Measurements from ENCODE around the gene SNX33. TPM values are rescaled to one million over a fixed set of nuclear protein-coding genes. Genes with fewer than 3 reads are reported as not detected.

SNX33 gene
- total and polyA plus RNA-seq, 2 of the 13 experiments (the other 11 are each of a cell fraction or from before 2014, with no cell fraction given): 11.0 to 11.6 TPM

- TF ChIP-seq MIER2 (CRISPR knock-in tag; IDR thresholded peaks at IDR 0.05) (no peak), ZSCAN22 (CRISPR knock-in tag; IDR thresholded peaks at IDR 0.05) (no peak), HMGXB3 (CRISPR knock-in tag; IDR thresholded peaks at IDR 0.05; ENCODE audit: borderline replicate concordance) (no peak), NR2C2 (CRISPR knock-in tag; IDR thresholded peaks at IDR 0.05; ENCODE audit: borderline replicate concordance) (no peak), DMAP1 (CRISPR knock-in tag; IDR thresholded peaks at IDR 0.05) (no peak), TFAP4 (IDR thresholded peaks at IDR 0.05; ENCODE audit: borderline replicate concordance, low read depth) (no peak)
These were observed 49.1 kb downstream of the SNX33 start (continued) for GRCh38 chr15:75696854-75697259.

- peaks cover 34% of the 10 kb centered on the region for H3K4me1 ChIP-seq (ENCODE audit: insufficient read depth, low read length)
- WGBS (ENCODE audit: low lambda C conversion rate): 22% methylated on average over 7 of the region's 7 CpGs
- ATAC-seq (no peak), DNase-seq (ENCODE audit: low spot score) (no peak), FAIRE-seq (no peak)
- no peaks in the 10 kb centered on the region for H3K9me3 ChIP-seq (ENCODE audit: low read length)
- H3K4me2 ChIP-seq (ENCODE audit: low read depth, low read length): no peak overlapping the region
- no peak overlapping the region for H3K27ac ChIP-seq (ENCODE audit: extremely low read length, insufficient read depth, low read length)
- no TSS peak for BruUV-seq (replicated peaks)
- H4K20me1 ChIP-seq (ENCODE audit: insufficient read depth, low read length): no peaks in the 10 kb centered on the region
- no peaks in the 10 kb centered on the region for H3K79me2 ChIP-seq (ENCODE audit: insufficient read depth, low read length)
- intact Hi-C loops (cut with micrococcal nuclease; ENCODE audit: unreplicated experiment) (no loop called here), in situ Hi-C loops (cut with HindIII; ENCODE audit: extremely low pct_ligation_motif_present, low pct_unique_long_range_greater_than_20kb) (no loop called here)
- POLR2A ChIA-PET: no interaction called here
- H3K4me3 ChIP-seq (replicated peaks in 1 of 3; ENCODE audit: insufficient read depth in 1 of 3, low read depth in 2 of 3, low read length in 3 of 3): no peak overlapping the region
- peaks cover 11 to 60% of the 10 kb centered on the region in 2 experiments; a peak in 3 of 5 replicates for H3K27me3 ChIP-seq (ENCODE audit: control insufficient read depth in 1 of 2, insufficient read depth in 2 of 2, low read length in 2 of 2)
- H3K9ac ChIP-seq (ENCODE audit: insufficient read depth, low read depth, low read length): no peak overlapping the region
- CTCF ChIA-PET (ENCODE audit: low intra/inter-chr PET ratio, low total read pairs): no interaction called here
- no peaks in the 10 kb centered on the region for H3K36me3 ChIP-seq (replicated peaks in 1 of 2; ENCODE audit: control insufficient read depth in 1 of 2, insufficient read depth in 2 of 2, low read length in 2 of 2)
- no peak overlapping the region for H2AFZ ChIP-seq (ENCODE audit: low read length)
- TF ChIP-seq ZKSCAN1 (IDR thresholded peaks at IDR 0.05; ENCODE audit: low read length) (no peak), ZBTB10 (CRISPR knock-in tag; IDR thresholded peaks at IDR 0.05; ENCODE audit: borderline replicate concordance) (no peak), ATF1 (CRISPR knock-in tag; IDR thresholded peaks at IDR 0.05) (no peak), DBP (CRISPR knock-in tag; IDR thresholded peaks at IDR 0.05; ENCODE audit: not compliant biosample characterization) (no peak), ZNF782 (CRISPR knock-in tag; IDR thresholded peaks at IDR 0.05; ENCODE audit: borderline replicate concordance) (no peak), TFAP4 (IDR thresholded peaks at IDR 0.05; ENCODE audit: borderline replicate concordance, low read depth) (no peak), SMARCC2 (IDR thresholded peaks at IDR 0.05) (no peak), ZNF264 (CRISPR knock-in tag; IDR thresholded peaks at IDR 0.05) (no peak), ZNF788 (CRISPR knock-in tag; IDR thresholded peaks at IDR 0.05; ENCODE audit: borderline replicate concordance) (no peak), ZNF124 (CRISPR knock-in tag; IDR thresholded peaks at IDR 0.05) (no peak)
These were observed 49.8 kb downstream of the SNX33 start for GRCh38 chr15:75697523-75697922.
